ENCODE measurements around the gene FRMD3. TPM values are rescaled to one million over a fixed set of nuclear protein-coding genes. Genes with fewer than 3 reads are reported as not detected.
A peak's percentile ranks its signal among the peaks of the same experiment; 100 is the strongest.

The FRMD3 gene
- total and polyA plus RNA-seq, 11 donors: 28.9 to 195 (median 82.4) TPM

DNA sequence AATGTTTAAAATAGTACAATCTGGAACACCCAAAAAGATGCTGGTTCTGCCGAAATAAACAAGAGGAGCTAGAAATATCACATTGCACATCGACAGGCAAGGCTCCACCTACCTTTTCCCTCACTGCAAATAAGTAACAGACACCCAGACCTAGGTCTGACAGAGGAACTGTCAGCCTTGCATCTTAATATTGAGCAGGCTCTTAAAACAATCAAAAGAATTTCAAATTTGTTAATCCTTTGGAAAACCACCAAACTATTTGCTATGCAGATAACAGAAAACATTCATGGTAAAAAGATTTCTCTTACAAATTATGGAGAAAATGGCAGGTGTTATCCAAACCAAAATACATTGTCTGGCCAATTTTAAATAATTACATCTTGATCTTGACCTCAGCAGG lies 71.3 kb downstream of the FRMD3 start:
- H3K36me3 ChIP-seq: no peaks in the 10 kb centered on the region
- WGBS, 4 donors: 35 to 56% (median 46%) methylated on average over 2 of the region's 2 CpGs
- no peak overlapping the region for H3K4me3 ChIP-seq
- DNase-seq (no peak), ATAC-seq (no peak)
- H3K27me3 ChIP-seq: no peaks in the 10 kb centered on the region
- TF ChIP-seq POLR2A (IDR thresholded peaks at IDR 0.05): no peak
- TF ChIP-seq, protein P1, sequence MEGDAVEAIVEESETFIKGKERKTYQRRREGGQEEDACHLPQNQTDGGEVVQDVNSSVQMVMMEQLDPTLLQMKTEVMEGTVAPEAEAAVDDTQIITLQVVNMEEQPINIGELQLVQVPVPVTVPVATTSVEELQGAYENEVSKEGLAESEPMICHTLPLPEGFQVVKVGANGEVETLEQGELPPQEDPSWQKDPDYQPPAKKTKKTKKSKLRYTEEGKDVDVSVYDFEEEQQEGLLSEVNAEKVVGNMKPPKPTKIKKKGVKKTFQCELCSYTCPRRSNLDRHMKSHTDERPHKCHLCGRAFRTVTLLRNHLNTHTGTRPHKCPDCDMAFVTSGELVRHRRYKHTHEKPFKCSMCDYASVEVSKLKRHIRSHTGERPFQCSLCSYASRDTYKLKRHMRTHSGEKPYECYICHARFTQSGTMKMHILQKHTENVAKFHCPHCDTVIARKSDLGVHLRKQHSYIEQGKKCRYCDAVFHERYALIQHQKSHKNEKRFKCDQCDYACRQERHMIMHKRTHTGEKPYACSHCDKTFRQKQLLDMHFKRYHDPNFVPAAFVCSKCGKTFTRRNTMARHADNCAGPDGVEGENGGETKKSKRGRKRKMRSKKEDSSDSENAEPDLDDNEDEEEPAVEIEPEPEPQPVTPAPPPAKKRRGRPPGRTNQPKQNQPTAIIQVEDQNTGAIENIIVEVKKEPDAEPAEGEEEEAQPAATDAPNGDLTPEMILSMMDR (IDR thresholded peaks at IDR 0.05): no peak
- peak overlapping the region in 6 of 12 donors; percentile 3 to 32 (median 10) for H3K27ac ChIP-seq
- peaks cover 0 to 53% (median 23%) of the 10 kb centered on the region in 12 donors for H3K4me1 ChIP-seq
- H3K9me3 ChIP-seq: no peaks in the 10 kb centered on the region
- intact Hi-C loops (cut with DNase I): loop anchor here in 1 of 10 donors (5.0 kb wide), 1 partner anchor 70 kb away; the partner anchor contains the start of gene FRMD3

DNA sequence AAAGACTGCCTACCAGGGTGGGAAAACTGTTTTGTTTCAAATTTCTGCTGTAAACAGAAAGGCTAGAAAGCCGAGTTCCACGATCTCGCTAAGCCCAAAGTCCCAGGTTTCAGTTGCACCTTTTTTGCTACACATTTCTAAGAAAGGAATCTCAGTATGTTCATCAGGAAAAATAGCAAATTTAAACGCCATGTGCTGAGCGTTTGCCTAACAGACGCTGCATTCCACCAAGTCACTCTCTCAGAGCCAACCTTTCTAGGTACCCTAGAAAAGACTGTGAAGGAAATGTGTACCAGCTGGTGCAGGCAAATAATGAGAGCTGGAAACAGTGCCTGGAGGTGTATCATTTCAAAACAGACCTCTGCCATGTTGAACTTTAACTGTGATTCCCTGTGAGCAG lies 71.8 kb downstream of the FRMD3 start:
- peak overlapping the region in 4 of 12 donors; percentile 6 to 27 (median 10) for H3K27ac ChIP-seq
- no peak overlapping the region for H3K4me3 ChIP-seq
- no peak for DNase-seq
- peaks cover 0 to 2% (median 0%) of the 10 kb centered on the region in 12 donors for H3K9me3 ChIP-seq
- TF ChIP-seq, protein P1 (IDR thresholded peaks at IDR 0.05): no peak
- TF ChIP-seq POLR2A (IDR thresholded peaks at IDR 0.05): no peak
- WGBS, 4 donors: 91 to 93% (median 92%) methylated on average over 6 of the region's 6 CpGs
- no peaks in the 10 kb centered on the region for H3K27me3 ChIP-seq
- no peak for ATAC-seq
- H3K36me3 ChIP-seq: no peaks in the 10 kb centered on the region
- intact Hi-C loops (cut with DNase I): loop anchor here in 1 of 10 donors (5.0 kb wide), 1 partner anchor 71 kb away; the partner anchor contains the start of gene FRMD3
- H3K4me1 ChIP-seq: peaks cover 0 to 48% (median 18%) of the 10 kb centered on the region in 12 donors

DNA sequence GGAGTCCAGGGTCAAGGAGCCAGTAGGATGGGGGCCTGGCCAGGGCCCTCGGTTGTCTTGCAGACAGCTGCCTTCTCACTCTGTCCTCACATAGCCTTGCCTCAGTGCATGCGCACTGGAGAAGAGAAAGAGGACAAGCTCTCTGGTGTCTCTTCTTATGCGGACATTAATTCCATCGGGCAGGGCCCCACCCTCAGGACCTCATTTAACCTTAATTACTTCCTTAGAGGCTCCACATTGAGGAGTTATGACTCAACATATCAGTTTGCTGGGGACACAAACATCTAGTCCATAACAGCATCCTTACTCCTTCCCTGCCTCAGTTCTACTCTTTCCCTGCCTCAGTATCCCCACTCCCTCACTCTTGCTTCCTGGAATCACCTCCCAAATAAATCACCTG lies 78.4 kb downstream of the FRMD3 start:
- Histone ChIP-seq H3K9me3 (peaks cover 0 to 11% (median 0%) of the 10 kb centered on the region in 12 donors), H3K4me3 (no peak overlapping the region), H3K27me3 (no peaks in the 10 kb centered on the region), H3K36me3 (no peaks in the 10 kb centered on the region), H3K27ac (no peak overlapping the region), H3K4me1 (no peaks in the 10 kb centered on the region)
- ATAC-seq: peak in 1 of 4 donors; percentile 43
- intact Hi-C loops (cut with DNase I): loop anchor here in 1 of 10 donors (10.0 kb wide), 1 partner anchor 125 kb away; no protein-coding TSS in a partner anchor
- no peak for DNase-seq
- 61 to 85% (median 76%) methylated on average over 3 to 4 of the region's 4 CpGs for WGBS, 4 donors
- TF ChIP-seq, protein P1 (IDR thresholded peaks at IDR 0.05): no peak
- TF ChIP-seq POLR2A (IDR thresholded peaks at IDR 0.05): no peak

DNA sequence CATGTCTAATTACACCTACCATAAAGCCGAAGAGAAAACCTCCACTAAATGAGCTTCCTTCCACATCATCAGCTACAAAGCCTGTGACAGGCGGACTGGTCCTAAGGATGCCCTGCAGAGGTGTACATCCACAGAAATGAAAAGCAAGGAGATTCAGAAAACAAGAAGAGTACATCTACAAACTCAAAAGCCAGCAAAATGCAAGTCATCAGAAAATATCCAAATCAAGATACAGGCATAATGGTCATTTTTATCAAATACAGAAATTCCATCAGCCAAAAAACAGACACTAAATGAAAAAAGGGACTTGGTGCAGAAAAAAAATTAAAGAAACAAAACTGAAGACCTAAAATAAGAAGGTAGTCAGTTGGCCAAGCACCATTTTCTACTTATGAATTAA lies 79.7 kb downstream of the FRMD3 start:
- intact Hi-C loops (cut with DNase I): loop anchor here in 1 of 10 donors (10.0 kb wide), 1 partner anchor 124 kb away; no protein-coding TSS in a partner anchor
- DNase-seq (no peak), ATAC-seq (no peak)
- Histone ChIP-seq H3K4me1 (no peaks in the 10 kb centered on the region), H3K36me3 (no peaks in the 10 kb centered on the region), H3K27ac (no peak overlapping the region), H3K27me3 (no peaks in the 10 kb centered on the region), H3K4me3 (no peak overlapping the region), H3K9me3 (peaks cover 0 to 11% (median 0%) of the 10 kb centered on the region in 12 donors)
- TF ChIP-seq, protein P1 (IDR thresholded peaks at IDR 0.05): no peak
- WGBS, 4 donors: 95 to 98% (median 97%) methylated on average over 2 of the region's 2 CpGs
